ENCODE data around the gene MTCL1.

MTCL1 gene

GRCh38 chr18:8856212-8856611 lies 150.9 kb downstream of the MTCL1 start:
- DNase-seq (ENCODE audit: low spot score) (no peak), FAIRE-seq (no peak)

GRCh38 chr18:8856769-8857393 lies 151.5 kb downstream of the MTCL1 start:
- no peak for FAIRE-seq
- no peak for DNase-seq (ENCODE audit: low spot score)

GRCh38 chr18:8857806-8858205 lies 152.4 kb downstream of the MTCL1 start:
- DNase-seq (ENCODE audit: low spot score) (no peak), FAIRE-seq (no peak)

- DNase-seq (ENCODE audit: low spot score) (peak; percentile 77), FAIRE-seq (peak; percentile 62)
These were observed 153.6 kb downstream of the MTCL1 start for GRCh38 chr18:8858888-8859511.

GRCh38 chr18:8860845-8861642 lies 155.7 kb downstream of the MTCL1 start:
- FAIRE-seq, result no peak
- DNase-seq (ENCODE audit: low spot score), result no peak

- FAIRE-seq (no peak), DNase-seq (ENCODE audit: low spot score) (no peak)
These were observed 158.1 kb downstream of the MTCL1 start for GRCh38 chr18:8863427-8863826.

GRCh38 chr18:8865934-8866333 lies 160.6 kb downstream of the MTCL1 start:
- FAIRE-seq (no peak), DNase-seq (ENCODE audit: low spot score) (no peak)

GRCh38 chr18:8866679-8867078 lies 161.3 kb downstream of the MTCL1 start:
- no peak for FAIRE-seq
- no peak for DNase-seq (ENCODE audit: low spot score)

GRCh38 chr18:8868276-8868675 lies 162.9 kb downstream of the MTCL1 start:
- FAIRE-seq (no peak), DNase-seq (ENCODE audit: low spot score) (no peak)

- no peak for DNase-seq (ENCODE audit: low spot score)
- no peak for FAIRE-seq
These were observed 163.5 kb downstream of the MTCL1 start for GRCh38 chr18:8868779-8869415.

GRCh38 chr18:8869696-8870095 lies 164.3 kb downstream of the MTCL1 start:
- FAIRE-seq (no peak), DNase-seq (ENCODE audit: low spot score) (no peak)

GRCh38 chr18:8870528-8870927 lies 165.2 kb downstream of the MTCL1 start:
- no peak for DNase-seq (ENCODE audit: low spot score)
- no peak for FAIRE-seq

- DNase-seq (ENCODE audit: low spot score) (no peak), FAIRE-seq (no peak)
These were observed 166.1 kb downstream of the MTCL1 start for GRCh38 chr18:8871489-8871888.

- DNase-seq (ENCODE audit: low spot score), result no peak
- no peak for FAIRE-seq
These were observed 169.5 kb downstream of the MTCL1 start for GRCh38 chr18:8874872-8875271.

- FAIRE-seq (no peak), DNase-seq (ENCODE audit: low spot score) (no peak)
These were observed 171.5 kb downstream of the MTCL1 start for GRCh38 chr18:8876887-8877286.

- FAIRE-seq, result no peak
- DNase-seq (ENCODE audit: low spot score), result no peak
These were observed 175.7 kb downstream of the MTCL1 start for GRCh38 chr18:8881103-8881502.
